Smooth muscle cell of the brain vasculature (primary cell): ENCODE data around the gene CAB39.

Source experiments
- DNase-seq: peaks from one replicate; pipeline ENCODE4 v3.0.0-alpha.2; 2012; ENCODE audit warnings: low read depth, low spot score

CAB39 gene

GRCh38 chr2:230821261-230821990 lies 108.8 kb downstream of the CAB39 start:
- DNase-seq, result no peak

GRCh38 chr2:230821991-230822520 lies 109.4 kb downstream of the CAB39 start:
- DNase-seq, result no peak

- no peak for DNase-seq
Observed at GRCh38 chr2:230823264-230823964, 110.8 kb downstream of the CAB39 start.

- DNase-seq, result peak; percentile 70
Observed at GRCh38 chr2:230824406-230824978, 111.8 kb downstream of the CAB39 start.

- no peak for DNase-seq
Observed at GRCh38 chr2:230825354-230825753, 112.7 kb downstream of the CAB39 start.

GRCh38 chr2:230827774-230828271 lies 115.2 kb downstream of the CAB39 start:
- no peak for DNase-seq

- DNase-seq, result no peak
Observed at GRCh38 chr2:230828272-230828961, 115.8 kb downstream of the CAB39 start.

GRCh38 chr2:230829293-230829692 lies 116.7 kb downstream of the CAB39 start:
- no peak for DNase-seq

- no peak for DNase-seq
Observed at GRCh38 chr2:230829959-230830358, 117.3 kb downstream of the CAB39 start.

GRCh38 chr2:230830428-230830827 lies 117.8 kb downstream of the CAB39 start:
- no peak for DNase-seq

GRCh38 chr2:230840301-230840700 lies 127.7 kb downstream of the CAB39 start:
- no peak for DNase-seq

- no peak for DNase-seq
Observed at GRCh38 chr2:230842473-230842872, 129.8 kb downstream of the CAB39 start.

GRCh38 chr2:230843132-230843531 lies 130.5 kb downstream of the CAB39 start:
- DNase-seq, result no peak

GRCh38 chr2:230846360-230846759 lies 133.7 kb downstream of the CAB39 start:
- DNase-seq, result no peak

GRCh38 chr2:230847883-230848388 lies 135.3 kb downstream of the CAB39 start:
- no peak for DNase-seq

GRCh38 chr2:230849633-230850357 lies 137.2 kb downstream of the CAB39 start:
- no peak for DNase-seq

GRCh38 chr2:230850358-230850658 lies 137.7 kb downstream of the CAB39 start:
- DNase-seq, result no peak

GRCh38 chr2:230852113-230852512 lies 139.5 kb downstream of the CAB39 start:
- DNase-seq, result no peak

- no peak for DNase-seq
Observed at GRCh38 chr2:230861552-230862255, 149.1 kb downstream of the CAB39 start.

- no peak for DNase-seq
Observed at GRCh38 chr2:230862292-230862691, 149.7 kb downstream of the CAB39 start.
